GM12801 (cell line): ENCODE results near the gene BPIFB6.

Experiments used
- CTCF ChIP-seq: IDR thresholded peaks from one replicate; pipeline ENCODE4 v1.5.1; 2011; ENCODE audit warnings: control low read depth; ENCODE audit not compliant: insufficient read length; ENCODE audit errors: extremely low read depth

The BPIFB6 gene

DNA sequence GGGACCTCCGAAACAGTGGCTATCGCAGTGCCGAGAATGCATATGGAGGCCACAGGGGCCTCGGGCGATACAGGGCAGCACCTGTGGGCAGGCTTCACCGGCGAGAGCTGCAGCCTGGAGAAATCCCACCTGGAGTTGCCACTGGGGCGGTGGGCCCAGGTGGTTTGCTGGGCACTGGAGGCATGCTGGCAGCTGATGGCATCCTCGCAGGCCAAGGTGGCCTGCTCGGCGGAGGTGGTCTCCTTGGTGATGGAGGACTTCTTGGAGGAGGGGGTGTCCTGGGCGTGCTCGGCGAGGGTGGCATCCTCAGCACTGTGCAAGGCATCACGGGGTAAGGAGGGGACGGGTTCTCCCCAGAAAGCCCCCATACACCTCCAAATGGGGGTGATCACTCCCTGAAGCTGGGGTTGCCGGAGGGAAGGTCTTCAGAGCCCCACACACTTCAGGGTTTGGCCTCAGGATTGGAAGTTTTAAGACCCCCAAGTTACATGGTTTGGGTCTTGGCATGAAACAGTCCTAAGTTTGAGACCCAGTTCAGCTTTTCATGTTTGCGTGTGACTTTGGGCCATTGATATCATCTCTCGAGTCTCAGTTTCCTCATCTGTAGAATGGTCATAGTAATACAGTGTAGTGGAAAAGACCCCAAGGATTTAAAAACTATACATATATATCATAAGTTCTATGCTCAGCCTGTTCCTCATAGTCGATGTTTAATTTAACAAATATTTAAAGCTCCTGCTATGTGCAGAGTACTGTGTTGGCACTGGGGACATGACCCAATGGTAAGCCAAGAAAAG is 52.3 kb downstream of the BPIFB6 start:
- TF ChIP-seq CTCF, result no peak

- TF ChIP-seq CTCF, result no peak
Observed at GRCh38 chr20:33084722-33085121, 53.3 kb downstream of the BPIFB6 start.

- TF ChIP-seq CTCF, result no peak
Observed at GRCh38 chr20:33086052-33086722, 54.7 kb downstream of the BPIFB6 start.

DNA sequence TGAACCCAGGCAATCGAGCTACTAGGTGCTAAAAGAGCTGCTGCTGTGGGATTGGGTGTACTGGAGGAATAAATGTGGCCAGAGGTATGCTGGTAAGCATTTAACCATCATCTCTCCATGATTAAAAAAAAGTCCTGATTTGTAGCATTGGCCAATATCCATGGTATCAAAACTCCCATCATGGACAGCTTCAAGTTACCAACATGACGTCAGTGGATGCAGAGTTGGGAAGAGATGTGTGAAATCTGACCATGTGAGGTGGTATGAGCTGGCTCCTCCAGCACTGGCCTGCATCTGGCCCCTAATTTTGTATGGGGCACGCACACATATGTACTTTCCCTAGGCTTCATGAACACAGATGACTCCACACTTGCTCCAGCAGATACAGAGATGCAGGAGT is 59.7 kb downstream of the BPIFB6 start:
- no peak for TF ChIP-seq CTCF

- no peak for TF ChIP-seq CTCF
Observed at GRCh38 chr20:33091693-33092092, 60.2 kb downstream of the BPIFB6 start.

DNA sequence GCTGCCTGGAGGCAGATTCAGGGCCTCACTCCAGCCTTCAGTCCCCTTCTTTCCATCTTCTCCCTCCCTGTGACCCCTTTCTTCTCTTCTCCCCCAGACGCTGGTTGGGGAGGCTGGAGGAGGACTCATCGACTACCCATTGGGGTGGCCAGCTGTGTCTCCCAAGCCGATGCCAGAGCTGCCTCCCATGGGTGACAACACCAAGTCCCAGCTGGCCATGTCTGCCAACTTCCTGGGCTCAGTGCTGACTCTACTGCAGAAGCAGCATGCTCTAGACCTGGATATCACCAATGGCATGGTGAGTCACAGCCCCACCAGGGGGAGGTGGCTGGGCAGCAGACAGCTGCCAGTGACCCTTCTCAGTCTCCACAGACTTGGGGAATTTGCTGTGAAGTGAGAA is 60.9 kb downstream of the BPIFB6 start:
- no peak for TF ChIP-seq CTCF

- no peak for TF ChIP-seq CTCF
Observed at GRCh38 chr20:33093074-33093473, 61.6 kb downstream of the BPIFB6 start.
